ENCODE measurements around the gene VSIG10L.

- TF ChIP-seq CTCF (IDR thresholded peaks at IDR 0.05): no peak
- no peak for TF ChIP-seq POLR2A (IDR thresholded peaks at IDR 0.05)
- TF ChIP-seq POLR2AphosphoS5 (IDR thresholded peaks at IDR 0.05): no peak
Observed at GRCh38 chr19:51372021-51372648, 30.2 kb upstream of the VSIG10L start.
